GM19324 (cell line): ENCODE measurements around the gene HOXD4.

Experiments used
- ATAC-seq: cut with Tn5 transposase; IDR thresholded peaks from one replicate; pipeline ENCODE4 v1.9.1; 2021; ENCODE audit warnings: mild to moderate bottlenecking, moderate library complexity; ENCODE audit not compliant: unreplicated experiment, low FRiP score

The HOXD4 gene

GRCh38 chr2:176155356-176156044 is 4.2 kb downstream of the HOXD4 start:
- ATAC-seq = no peak

GRCh38 chr2:176156301-176156806 is 5.0 kb downstream of the HOXD4 start:
- no peak for ATAC-seq

- ATAC-seq = no peak
These were observed 5.6 kb downstream of the HOXD4 start, which contains the start of gene HOXD3 for GRCh38 chr2:176156807-176157498. Gene HOXD3 (plus strand): TSS chr2:176157307. CDS start chr2:176169115, 11,808 bp downstream.

GRCh38 chr2:176157499-176158185 is 6.3 kb downstream of the HOXD4 start:
- ATAC-seq = no peak

GRCh38 chr2:176158186-176158591 is 6.8 kb downstream of the HOXD4 start:
- no peak for ATAC-seq

GRCh38 chr2:176158855-176159662 is 7.7 kb downstream of the HOXD4 start:
- no peak for ATAC-seq

- no peak for ATAC-seq
These were observed 8.4 kb downstream of the HOXD4 start for GRCh38 chr2:176159663-176160250.

- no peak for ATAC-seq
These were observed 9.1 kb downstream of the HOXD4 start for GRCh38 chr2:176160251-176160985.

- no peak for ATAC-seq
These were observed 9.9 kb downstream of the HOXD4 start for GRCh38 chr2:176160986-176161824.

- ATAC-seq = no peak
These were observed 10.7 kb downstream of the HOXD4 start for GRCh38 chr2:176161825-176162626.

GRCh38 chr2:176162911-176163671 is 11.7 kb downstream of the HOXD4 start:
- no peak for ATAC-seq

GRCh38 chr2:176163672-176164056 is 12.3 kb downstream of the HOXD4 start:
- no peak for ATAC-seq

GRCh38 chr2:176164201-176164600 is 12.9 kb downstream of the HOXD4 start:
- no peak for ATAC-seq

- ATAC-seq = no peak
These were observed 13.4 kb downstream of the HOXD4 start for GRCh38 chr2:176164611-176165369.

- no peak for ATAC-seq
These were observed 14.2 kb downstream of the HOXD4 start for GRCh38 chr2:176165370-176166050.

- ATAC-seq = no peak
These were observed 14.9 kb downstream of the HOXD4 start for GRCh38 chr2:176166272-176166671.
